ENCODE data around the gene PCBD1.

The PCBD1 gene

DNA sequence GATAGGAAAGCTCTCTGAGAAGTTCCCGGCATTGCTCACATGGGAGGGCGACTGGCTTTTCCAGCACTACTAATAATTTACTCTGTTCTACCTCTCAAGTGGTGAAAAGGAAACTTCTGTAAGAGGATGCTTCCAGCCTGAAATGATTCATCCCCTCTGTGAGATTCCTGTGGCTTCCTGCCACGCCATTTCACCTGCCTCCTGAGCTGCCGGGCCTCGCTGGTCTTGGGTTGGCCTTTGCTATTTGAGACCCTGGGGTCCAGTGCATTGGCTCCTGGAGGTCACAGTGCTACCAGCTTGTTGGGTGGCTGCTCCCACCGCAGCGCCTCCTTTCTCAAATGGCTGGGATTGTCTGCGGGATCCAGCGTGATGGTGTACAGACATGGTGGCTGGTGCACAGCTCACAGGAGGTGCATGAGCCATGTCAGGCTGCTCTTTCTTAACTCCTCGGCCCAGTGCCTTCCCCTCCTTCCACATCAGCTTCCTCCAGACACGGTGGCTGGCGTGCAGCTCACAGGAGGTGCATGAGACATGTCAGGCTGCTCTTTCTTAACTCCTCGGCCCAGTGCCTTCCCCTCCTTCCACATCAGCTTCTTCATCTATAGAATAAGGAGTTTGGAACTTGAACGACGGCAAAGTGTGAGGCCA is 42.9 kb upstream of the PCBD1 start:
- no peak for DNase-seq (ENCODE audit: low read depth, low spot score)
- no peak overlapping the region for H3K9ac ChIP-seq (ENCODE audit: insufficient read length, low read depth)
- H3K9me3 ChIP-seq (ENCODE audit: insufficient read depth, low read length) = no peaks in the 10 kb centered on the region
- TF ChIP-seq YY1 (IDR thresholded peaks at IDR 0.05; ENCODE audit: insufficient read depth, insufficient read length) (no peak), SUZ12 (IDR thresholded peaks at IDR 0.05; ENCODE audit: extremely low read depth, insufficient read depth, insufficient read length) (no peak), ZNF274 (IDR thresholded peaks at IDR 0.05; ENCODE audit: low read depth, low read length) (no peak)
- no peak overlapping the region for H3K4me3 ChIP-seq (ENCODE audit: insufficient read length, low read depth)
- peaks cover 6% of the 10 kb centered on the region for H3K27me3 ChIP-seq (ENCODE audit: insufficient read depth, insufficient read length)
- no peaks in the 10 kb centered on the region for H3K36me3 ChIP-seq (ENCODE audit: insufficient read depth, insufficient read length, low read length)
- no peaks in the 10 kb centered on the region for H3K4me1 ChIP-seq (ENCODE audit: insufficient read depth, insufficient read length)

GRCh38 chr10:70930263-70931000 is 42.1 kb upstream of the PCBD1 start:
- H3K27me3 ChIP-seq (ENCODE audit: insufficient read depth, insufficient read length) = peaks cover 10% of the 10 kb centered on the region
- H3K36me3 ChIP-seq (ENCODE audit: insufficient read depth, insufficient read length, low read length) = no peaks in the 10 kb centered on the region
- H3K4me3 ChIP-seq (ENCODE audit: insufficient read length, low read depth) = no peak overlapping the region
- no peaks in the 10 kb centered on the region for H3K9me3 ChIP-seq (ENCODE audit: insufficient read depth, low read length)
- no peak for DNase-seq (ENCODE audit: low read depth, low spot score)
- no peak overlapping the region for H3K9ac ChIP-seq (ENCODE audit: insufficient read length, low read depth)
- peaks cover 3% of the 10 kb centered on the region for H3K4me1 ChIP-seq (ENCODE audit: insufficient read depth, insufficient read length)
- TF ChIP-seq SUZ12 (IDR thresholded peaks at IDR 0.05; ENCODE audit: extremely low read depth, insufficient read depth, insufficient read length) (no peak), YY1 (IDR thresholded peaks at IDR 0.05; ENCODE audit: insufficient read depth, insufficient read length) (no peak), ZNF274 (IDR thresholded peaks at IDR 0.05; ENCODE audit: low read depth, low read length) (no peak)

- no peak for DNase-seq (ENCODE audit: low read depth, low spot score)
These were observed 39.8 kb upstream of the PCBD1 start for GRCh38 chr10:70928140-70928539.

GRCh38 chr10:70927189-70927943 is 39.0 kb upstream of the PCBD1 start:
- Histone ChIP-seq H3K4me3 (ENCODE audit: insufficient read length, low read depth) (no peak overlapping the region), H3K4me1 (ENCODE audit: insufficient read depth, insufficient read length) (peaks cover 3% of the 10 kb centered on the region), H3K27me3 (ENCODE audit: insufficient read depth, insufficient read length) (peaks cover 20% of the 10 kb centered on the region), H3K36me3 (ENCODE audit: insufficient read depth, insufficient read length, low read length) (no peaks in the 10 kb centered on the region), H3K9me3 (ENCODE audit: insufficient read depth, low read length) (no peaks in the 10 kb centered on the region), H3K9ac (ENCODE audit: insufficient read length, low read depth) (no peak overlapping the region)
- DNase-seq (ENCODE audit: low read depth, low spot score) = no peak
- no peak for TF ChIP-seq ZNF274 (IDR thresholded peaks at IDR 0.05; ENCODE audit: low read depth, low read length)
- no peak for TF ChIP-seq YY1 (IDR thresholded peaks at IDR 0.05; ENCODE audit: insufficient read depth, insufficient read length)
- no peak for TF ChIP-seq SUZ12 (IDR thresholded peaks at IDR 0.05; ENCODE audit: extremely low read depth, insufficient read depth, insufficient read length)

More at GRCh38 chr10:70928140-70928539, 39.8 kb upstream of the PCBD1 start:
- Histone ChIP-seq H3K36me3 (ENCODE audit: insufficient read depth, insufficient read length, low read length) (no peaks in the 10 kb centered on the region), H3K27me3 (ENCODE audit: insufficient read depth, insufficient read length) (peaks cover 20% of the 10 kb centered on the region), H3K9me3 (ENCODE audit: insufficient read depth, low read length) (no peaks in the 10 kb centered on the region), H3K9ac (ENCODE audit: insufficient read length, low read depth) (no peak overlapping the region), H3K4me1 (ENCODE audit: insufficient read depth, insufficient read length) (peaks cover 3% of the 10 kb centered on the region), H3K4me3 (ENCODE audit: insufficient read length, low read depth) (no peak overlapping the region)
- no peak for TF ChIP-seq ZNF274 (IDR thresholded peaks at IDR 0.05; ENCODE audit: low read depth, low read length)
- no peak for TF ChIP-seq SUZ12 (IDR thresholded peaks at IDR 0.05; ENCODE audit: extremely low read depth, insufficient read depth, insufficient read length)
- no peak for TF ChIP-seq YY1 (IDR thresholded peaks at IDR 0.05; ENCODE audit: insufficient read depth, insufficient read length)

- TF ChIP-seq YY1 (IDR thresholded peaks at IDR 0.05; ENCODE audit: insufficient read depth, insufficient read length) (no peak), SUZ12 (IDR thresholded peaks at IDR 0.05; ENCODE audit: extremely low read depth, insufficient read depth, insufficient read length) (no peak), ZNF274 (IDR thresholded peaks at IDR 0.05; ENCODE audit: low read depth, low read length) (no peak)
- Histone ChIP-seq H3K9me3 (ENCODE audit: insufficient read depth, low read length) (no peaks in the 10 kb centered on the region), H3K36me3 (ENCODE audit: insufficient read depth, insufficient read length, low read length) (no peaks in the 10 kb centered on the region), H3K4me3 (ENCODE audit: insufficient read length, low read depth) (no peak overlapping the region), H3K4me1 (ENCODE audit: insufficient read depth, insufficient read length) (peaks cover 3% of the 10 kb centered on the region), H3K27me3 (ENCODE audit: insufficient read depth, insufficient read length) (peaks cover 24% of the 10 kb centered on the region), H3K9ac (ENCODE audit: insufficient read length, low read depth) (no peak overlapping the region)
- DNase-seq (ENCODE audit: low read depth, low spot score) = no peak
These were observed 38.0 kb upstream of the PCBD1 start for GRCh38 chr10:70926226-70927000.

GRCh38 chr10:70925377-70926225 is 37.2 kb upstream of the PCBD1 start:
- Histone ChIP-seq H3K27me3 (ENCODE audit: insufficient read depth, insufficient read length) (peaks cover 24% of the 10 kb centered on the region), H3K4me3 (ENCODE audit: insufficient read length, low read depth) (no peak overlapping the region), H3K4me1 (ENCODE audit: insufficient read depth, insufficient read length) (peaks cover 3% of the 10 kb centered on the region), H3K9me3 (ENCODE audit: insufficient read depth, low read length) (no peaks in the 10 kb centered on the region), H3K36me3 (ENCODE audit: insufficient read depth, insufficient read length, low read length) (no peaks in the 10 kb centered on the region), H3K9ac (ENCODE audit: insufficient read length, low read depth) (no peak overlapping the region)
- TF ChIP-seq YY1 (IDR thresholded peaks at IDR 0.05; ENCODE audit: insufficient read depth, insufficient read length) (no peak), SUZ12 (IDR thresholded peaks at IDR 0.05; ENCODE audit: extremely low read depth, insufficient read depth, insufficient read length) (no peak), ZNF274 (IDR thresholded peaks at IDR 0.05; ENCODE audit: low read depth, low read length) (no peak)
- peak; percentile 15 for DNase-seq (ENCODE audit: low read depth, low spot score)

Data from NT2/D1 (cell line).